Lower lobe of right lung (tissue), 2 donors: ENCODE measurements around the gene REEP1. TPM values are rescaled to one million over a fixed set of nuclear protein-coding genes. Genes with fewer than 3 reads are reported as not detected.
"Not testable (repeated sequence)": the region's sequence is repeated elsewhere in the genome, so short reads cannot be mapped to it uniquely, and the experiment has no call there.

Experiments used
- ATAC-seq, 2 donors: fragments of 200-7000 bp; cut with Tn5 transposase; one replicate each; pipeline ENCODE4 v1.9.1; 2020 to 2022; ENCODE audit warnings: mild to moderate bottlenecking in 2 of 2, moderate library complexity in 2 of 2
- DNase-seq: peaks from one replicate; pipeline ENCODE4 v3.0.0-alpha.2; 2020
- H3K27ac ChIP-seq: fragments of 200-600 bp; one replicate; pipeline ENCODE4 v1.8.0; 2022
- H3K27me3 ChIP-seq: fragments of 200-600 bp; one replicate; pipeline ENCODE4 v1.8.0; 2022; ENCODE audit warnings: low read depth
- H3K36me3 ChIP-seq: fragments of 200-600 bp; one replicate; pipeline ENCODE4 v1.8.0; 2022; ENCODE audit warnings: mild to moderate bottlenecking
- H3K4me1 ChIP-seq: fragments of 200-600 bp; one replicate; pipeline ENCODE4 v1.8.0; 2022
- H3K4me3 ChIP-seq: fragments of 200-600 bp; one replicate; pipeline ENCODE4 v1.8.0; 2022; ENCODE audit warnings: mild to moderate bottlenecking
- H3K9me3 ChIP-seq: fragments of 200-600 bp; one replicate; pipeline ENCODE4 v1.8.0; 2022
- intact Hi-C: fragments of 100-400 bp; cut with DNase I; formaldehyde crosslinking; loops from one replicate; pipeline ENCODE4 v1.11.0; 2022
- total RNA-seq: library from RNA; stranded (reverse); fragmentation: NEBNext Ultra II Directional; extraction: Animal tissue kit (Norgen Biotek cat#: 25700); gene quantifications from one replicate; pipeline ENCODE4 v1.2.1, GENCODE V29; 2021
- TF ChIP-seq, protein P1 (sequence below): fragments of 200-600 bp; IDR thresholded peaks from one replicate; pipeline ENCODE4 v1.8.0; 2022; ENCODE audit warnings: antibody characterized with exemption, mild to moderate bottlenecking
- donor health status: DM: no; HTN: yes; CAD: no; lungs with severe emphysema.

Gene REEP1
- total RNA-seq, 1 donor from 2014 or later = 6.9 TPM

DNA sequence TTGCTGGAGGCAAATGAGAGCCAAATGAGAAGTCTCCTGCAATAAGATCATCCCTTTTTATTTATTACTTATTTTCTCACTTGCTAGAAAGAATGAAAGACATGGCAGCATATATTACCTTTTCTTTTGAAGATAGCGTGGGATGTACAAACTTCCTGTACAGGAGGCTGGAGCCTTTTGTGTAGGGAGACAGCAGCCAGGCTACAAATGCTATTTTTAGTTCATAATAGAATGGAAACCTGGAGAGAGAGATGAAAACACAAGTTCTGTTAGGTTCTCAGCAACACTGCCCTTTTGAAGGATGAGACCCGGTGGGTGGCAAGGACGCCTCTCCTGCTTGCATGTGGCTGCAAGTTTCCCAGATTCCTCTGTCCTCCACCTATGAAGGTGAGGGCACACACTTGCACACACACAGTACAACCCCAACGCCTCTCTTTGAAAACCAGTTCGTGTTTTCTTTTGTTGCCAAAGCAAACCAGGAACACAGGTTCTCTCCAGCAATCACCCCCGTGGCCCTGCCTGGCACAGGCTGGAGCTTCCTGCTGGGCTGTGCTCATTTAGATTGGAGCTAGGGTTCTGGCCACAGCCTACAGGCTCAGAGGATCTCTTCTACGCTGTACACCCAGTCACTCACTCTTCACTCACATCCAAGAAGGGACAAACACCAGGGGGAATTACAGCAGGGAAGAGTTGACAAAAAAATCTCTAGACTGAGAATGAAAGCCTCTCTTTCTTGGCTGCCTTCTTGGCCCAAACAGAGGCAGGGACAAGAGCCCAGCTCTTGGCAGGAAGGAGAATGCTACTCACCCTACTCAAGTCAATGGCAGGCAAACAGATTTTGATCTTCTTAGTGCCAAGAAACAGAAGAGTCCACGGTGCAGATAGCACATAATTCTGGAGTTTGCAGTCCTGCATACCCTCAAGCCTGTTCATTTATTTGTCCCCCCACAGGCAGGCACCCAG is 82.6 kb downstream of the REEP1 start:
- Histone ChIP-seq H3K9me3 (no peaks in the 10 kb centered on the region), H3K4me1 (peaks cover 13% of the 10 kb centered on the region), H3K27ac (no peak overlapping the region), H3K4me3 (no peak overlapping the region), H3K27me3 (peaks cover 3% of the 10 kb centered on the region), H3K36me3 (no peaks in the 10 kb centered on the region)
- TF ChIP-seq, protein P1, sequence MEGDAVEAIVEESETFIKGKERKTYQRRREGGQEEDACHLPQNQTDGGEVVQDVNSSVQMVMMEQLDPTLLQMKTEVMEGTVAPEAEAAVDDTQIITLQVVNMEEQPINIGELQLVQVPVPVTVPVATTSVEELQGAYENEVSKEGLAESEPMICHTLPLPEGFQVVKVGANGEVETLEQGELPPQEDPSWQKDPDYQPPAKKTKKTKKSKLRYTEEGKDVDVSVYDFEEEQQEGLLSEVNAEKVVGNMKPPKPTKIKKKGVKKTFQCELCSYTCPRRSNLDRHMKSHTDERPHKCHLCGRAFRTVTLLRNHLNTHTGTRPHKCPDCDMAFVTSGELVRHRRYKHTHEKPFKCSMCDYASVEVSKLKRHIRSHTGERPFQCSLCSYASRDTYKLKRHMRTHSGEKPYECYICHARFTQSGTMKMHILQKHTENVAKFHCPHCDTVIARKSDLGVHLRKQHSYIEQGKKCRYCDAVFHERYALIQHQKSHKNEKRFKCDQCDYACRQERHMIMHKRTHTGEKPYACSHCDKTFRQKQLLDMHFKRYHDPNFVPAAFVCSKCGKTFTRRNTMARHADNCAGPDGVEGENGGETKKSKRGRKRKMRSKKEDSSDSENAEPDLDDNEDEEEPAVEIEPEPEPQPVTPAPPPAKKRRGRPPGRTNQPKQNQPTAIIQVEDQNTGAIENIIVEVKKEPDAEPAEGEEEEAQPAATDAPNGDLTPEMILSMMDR = no peak
- peak; percentile 56 for DNase-seq
- peak; percentile 80 to 87 for ATAC-seq
- intact Hi-C loops = no loop called here

GRCh38 chr2:86253424-86253823 is 84.0 kb downstream of the REEP1 start:
- no peak overlapping the region for H3K4me3 ChIP-seq
- TF ChIP-seq, protein P1 = no peak

DNA sequence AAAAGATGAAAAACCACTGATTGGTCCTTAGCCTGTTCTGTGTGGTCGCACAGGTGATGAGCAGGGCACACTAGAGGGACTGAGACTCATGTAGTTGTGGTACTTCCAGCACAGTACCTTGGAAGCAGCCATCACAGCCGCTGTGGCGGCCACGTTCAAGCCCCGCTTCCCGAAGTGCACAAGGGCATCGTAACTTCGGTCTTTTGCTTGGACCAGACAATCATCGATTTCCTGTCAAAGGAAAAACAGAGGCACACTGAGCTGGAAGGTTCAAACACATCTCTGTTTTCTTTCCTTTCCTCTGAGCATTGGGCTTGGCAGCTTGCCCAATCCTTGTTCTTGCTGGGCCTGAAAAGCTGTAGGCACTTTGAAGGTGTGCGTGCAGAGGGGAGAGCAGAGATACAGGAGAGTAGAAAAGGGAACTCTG is 85.6 kb downstream of the REEP1 start:
- Histone ChIP-seq H3K9me3 (no peaks in the 10 kb centered on the region), H3K36me3 (no peaks in the 10 kb centered on the region), H3K27me3 (peaks cover 3% of the 10 kb centered on the region), H3K4me3 (no peak overlapping the region), H3K4me1 (peaks cover 13% of the 10 kb centered on the region), H3K27ac (no peak overlapping the region)
- DNase-seq (no peak), ATAC-seq (no peak)
- TF ChIP-seq, protein P1 = no peak
- intact Hi-C loops = no loop called here

More at GRCh38 chr2:86253424-86253823, 84.0 kb downstream of the REEP1 start:
- intact Hi-C loops = no loop called here
- no peak for ATAC-seq
- no peak for DNase-seq
- H3K27ac ChIP-seq = no peak overlapping the region
- peaks cover 13% of the 10 kb centered on the region for H3K4me1 ChIP-seq
- H3K27me3 ChIP-seq = peaks cover 3% of the 10 kb centered on the region
- no peaks in the 10 kb centered on the region for H3K36me3 ChIP-seq
- no peaks in the 10 kb centered on the region for H3K9me3 ChIP-seq

DNA sequence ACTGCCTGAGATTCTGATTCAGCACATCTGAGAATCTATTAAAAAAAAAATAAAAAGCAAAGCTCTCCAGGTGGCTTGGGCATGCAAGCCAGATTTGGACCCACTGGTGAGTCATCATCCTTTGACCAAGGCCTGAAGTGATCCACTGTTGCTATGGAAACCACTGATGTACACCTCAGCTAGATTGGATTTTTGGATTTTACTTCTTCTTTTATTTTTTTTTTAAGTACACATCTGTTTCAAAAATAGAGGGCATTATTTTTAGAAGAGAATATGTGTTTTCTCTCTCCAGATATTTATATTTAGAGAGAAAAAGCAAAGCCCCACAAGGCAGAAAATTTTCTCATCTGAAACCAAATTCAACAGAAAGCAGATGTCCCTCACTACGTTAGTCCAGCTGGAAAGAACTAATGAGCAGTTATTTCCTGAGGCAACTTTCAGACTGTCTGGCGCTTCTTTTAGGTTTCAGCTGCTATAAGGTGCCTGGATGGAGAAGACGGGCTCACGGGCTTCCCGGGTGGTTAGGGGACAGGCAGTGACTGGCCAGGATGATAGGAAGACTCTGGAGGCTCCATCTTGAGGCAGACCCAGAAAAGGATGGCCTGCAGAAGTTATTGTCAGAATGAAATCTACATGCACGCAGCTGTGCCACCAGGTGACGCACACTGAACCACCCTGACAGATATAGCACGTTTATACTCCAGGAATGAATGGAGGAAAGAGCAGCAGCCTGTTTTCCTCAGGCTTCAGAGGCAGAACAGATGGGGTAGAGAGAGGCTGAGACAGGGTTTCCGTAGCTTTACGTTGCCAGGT is 87.6 kb downstream of the REEP1 start:
- Histone ChIP-seq H3K27me3 (peaks cover 3% of the 10 kb centered on the region), H3K9me3 (no peaks in the 10 kb centered on the region), H3K4me3 (no peak overlapping the region), H3K4me1 (peaks cover 5% of the 10 kb centered on the region), H3K36me3 (no peaks in the 10 kb centered on the region), H3K27ac (no peak overlapping the region)
- no peak for DNase-seq
- TF ChIP-seq, protein P1 = no peak
- ATAC-seq = no peak
- intact Hi-C loops = no loop called here

GRCh38 chr2:86249176-86249575 is 88.2 kb downstream of the REEP1 start:
- no peak overlapping the region for H3K27ac ChIP-seq
- intact Hi-C loops = no loop called here
- H3K9me3 ChIP-seq = no peaks in the 10 kb centered on the region
- DNase-seq (no peak), ATAC-seq (no peak)
- H3K36me3 ChIP-seq = no peaks in the 10 kb centered on the region
- H3K27me3 ChIP-seq = peaks cover 3% of the 10 kb centered on the region
- peaks cover 6% of the 10 kb centered on the region for H3K4me1 ChIP-seq
- TF ChIP-seq, protein P1 = no peak
- H3K4me3 ChIP-seq = no peak overlapping the region

GRCh38 chr2:86245222-86245621 is 92.2 kb downstream of the REEP1 start:
- DNase-seq, H3K27me3 ChIP-seq, H3K36me3 ChIP-seq, H3K4me3 ChIP-seq, H3K9me3 ChIP-seq, intact Hi-C loops: not testable (repeated sequence)
- peaks cover 18% of the 10 kb centered on the region for H3K4me1 ChIP-seq
- peak in 1 of 2 donors; percentile 52 for ATAC-seq
- H3K27ac ChIP-seq = peak overlapping the region; percentile 11

GRCh38 chr2:86244781-86245180 is 92.6 kb downstream of the REEP1 start:
- H3K36me3 ChIP-seq, H3K27ac ChIP-seq, DNase-seq, H3K9me3 ChIP-seq, H3K27me3 ChIP-seq, H3K4me3 ChIP-seq, intact Hi-C loops: not testable (repeated sequence)
- peaks cover 18% of the 10 kb centered on the region for H3K4me1 ChIP-seq
- ATAC-seq = peak in 1 of 2 donors; percentile 4
